ENCODE results near the gene RELN. TPM values are rescaled to one million over a fixed set of nuclear protein-coding genes. Genes with fewer than 3 reads are reported as not detected.

The RELN gene
- total RNA-seq, 1 experiment from 2014 or later: 0.31 TPM

- CTCF ChIA-PET: no interaction called here
- BruUV-seq (replicated peaks): no TSS peak
- intact Hi-C loops (cut with micrococcal nuclease; ENCODE audit: unreplicated experiment): no loop called here
Observed at GRCh38 chr7:103766660-103767059, 222.8 kb downstream of the RELN start.

GRCh38 chr7:103765901-103766300 lies 223.6 kb downstream of the RELN start:
- H3K9me3 Mint-ChIP-seq (ENCODE audit: low read depth, unreplicated experiment): no peaks in the 10 kb centered on the region
- no peak overlapping the region for H3K27ac Mint-ChIP-seq (ENCODE audit: unreplicated experiment)
- H3K4me3 Mint-ChIP-seq (ENCODE audit: low read depth, unreplicated experiment): no peak overlapping the region
- intact Hi-C loops (cut with micrococcal nuclease; ENCODE audit: unreplicated experiment): no loop called here
- no peak for DNase-seq
- CTCF ChIA-PET: no interaction called here
- no peaks in the 10 kb centered on the region for H3K36me3 Mint-ChIP-seq (ENCODE audit: insufficient read depth, unreplicated experiment)
- H3K4me1 Mint-ChIP-seq (ENCODE audit: low read depth, unreplicated experiment): no peaks in the 10 kb centered on the region
- no TSS peak for BruUV-seq (replicated peaks)
- TF ChIP-seq, protein P1, sequence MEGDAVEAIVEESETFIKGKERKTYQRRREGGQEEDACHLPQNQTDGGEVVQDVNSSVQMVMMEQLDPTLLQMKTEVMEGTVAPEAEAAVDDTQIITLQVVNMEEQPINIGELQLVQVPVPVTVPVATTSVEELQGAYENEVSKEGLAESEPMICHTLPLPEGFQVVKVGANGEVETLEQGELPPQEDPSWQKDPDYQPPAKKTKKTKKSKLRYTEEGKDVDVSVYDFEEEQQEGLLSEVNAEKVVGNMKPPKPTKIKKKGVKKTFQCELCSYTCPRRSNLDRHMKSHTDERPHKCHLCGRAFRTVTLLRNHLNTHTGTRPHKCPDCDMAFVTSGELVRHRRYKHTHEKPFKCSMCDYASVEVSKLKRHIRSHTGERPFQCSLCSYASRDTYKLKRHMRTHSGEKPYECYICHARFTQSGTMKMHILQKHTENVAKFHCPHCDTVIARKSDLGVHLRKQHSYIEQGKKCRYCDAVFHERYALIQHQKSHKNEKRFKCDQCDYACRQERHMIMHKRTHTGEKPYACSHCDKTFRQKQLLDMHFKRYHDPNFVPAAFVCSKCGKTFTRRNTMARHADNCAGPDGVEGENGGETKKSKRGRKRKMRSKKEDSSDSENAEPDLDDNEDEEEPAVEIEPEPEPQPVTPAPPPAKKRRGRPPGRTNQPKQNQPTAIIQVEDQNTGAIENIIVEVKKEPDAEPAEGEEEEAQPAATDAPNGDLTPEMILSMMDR (IDR thresholded peaks at IDR 0.05; ENCODE audit: unreplicated experiment): no peak
- H3K27me3 Mint-ChIP-seq (ENCODE audit: unreplicated experiment): no peaks in the 10 kb centered on the region

More at GRCh38 chr7:103766660-103767059, 222.8 kb downstream of the RELN start:
- no peaks in the 10 kb centered on the region for H3K9me3 Mint-ChIP-seq (ENCODE audit: low read depth, unreplicated experiment)
- peaks cover 7% of the 10 kb centered on the region for H3K27me3 Mint-ChIP-seq (ENCODE audit: unreplicated experiment)
- H3K27ac Mint-ChIP-seq (ENCODE audit: unreplicated experiment): no peak overlapping the region
- no peak overlapping the region for H3K4me3 Mint-ChIP-seq (ENCODE audit: low read depth, unreplicated experiment)
- no peak for DNase-seq
- TF ChIP-seq, protein P1 (IDR thresholded peaks at IDR 0.05; ENCODE audit: unreplicated experiment): no peak
- no peaks in the 10 kb centered on the region for H3K36me3 Mint-ChIP-seq (ENCODE audit: insufficient read depth, unreplicated experiment)
- H3K4me1 Mint-ChIP-seq (ENCODE audit: low read depth, unreplicated experiment): no peaks in the 10 kb centered on the region

- H3K9me3 Mint-ChIP-seq (ENCODE audit: low read depth, unreplicated experiment): no peaks in the 10 kb centered on the region
- CTCF ChIA-PET: no interaction called here
- no peak overlapping the region for H3K27ac Mint-ChIP-seq (ENCODE audit: unreplicated experiment)
- H3K27me3 Mint-ChIP-seq (ENCODE audit: unreplicated experiment): no peaks in the 10 kb centered on the region
- TF ChIP-seq, protein P1 (IDR thresholded peaks at IDR 0.05; ENCODE audit: unreplicated experiment): no peak
- DNase-seq: no peak
- no peak overlapping the region for H3K4me3 Mint-ChIP-seq (ENCODE audit: low read depth, unreplicated experiment)
- BruUV-seq (replicated peaks): no TSS peak
- no peaks in the 10 kb centered on the region for H3K36me3 Mint-ChIP-seq (ENCODE audit: insufficient read depth, unreplicated experiment)
- intact Hi-C loops (cut with micrococcal nuclease; ENCODE audit: unreplicated experiment): no loop called here
- H3K4me1 Mint-ChIP-seq (ENCODE audit: low read depth, unreplicated experiment): no peaks in the 10 kb centered on the region
Observed at GRCh38 chr7:103764901-103765300, 224.6 kb downstream of the RELN start.

DNA sequence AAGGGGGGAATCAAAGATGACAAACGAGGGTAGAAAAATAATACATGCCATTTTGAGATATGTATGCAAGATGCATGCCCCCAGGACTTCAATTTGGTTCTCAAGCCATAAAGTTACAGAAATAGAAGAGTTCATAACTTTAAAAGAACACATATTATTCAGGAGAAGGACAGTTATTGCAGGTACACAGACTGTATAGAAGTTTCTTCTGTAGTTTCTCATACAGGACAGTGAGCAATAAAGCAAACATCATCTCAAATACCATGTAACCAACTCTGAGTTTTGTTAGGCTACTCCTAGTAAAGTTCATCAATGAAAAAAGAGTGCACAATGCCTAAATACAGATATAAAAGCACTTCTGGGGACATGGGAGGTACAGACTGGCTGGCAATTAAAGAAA lies 226.6 kb downstream of the RELN start:
- intact Hi-C loops (cut with micrococcal nuclease; ENCODE audit: unreplicated experiment): no loop called here
- no peaks in the 10 kb centered on the region for H3K9me3 Mint-ChIP-seq (ENCODE audit: low read depth, unreplicated experiment)
- DNase-seq: no peak
- no peaks in the 10 kb centered on the region for H3K27me3 Mint-ChIP-seq (ENCODE audit: unreplicated experiment)
- no peak overlapping the region for H3K27ac Mint-ChIP-seq (ENCODE audit: unreplicated experiment)
- H3K4me3 Mint-ChIP-seq (ENCODE audit: low read depth, unreplicated experiment): no peak overlapping the region
- CTCF ChIA-PET: no interaction called here
- H3K36me3 Mint-ChIP-seq (ENCODE audit: insufficient read depth, unreplicated experiment): no peaks in the 10 kb centered on the region
- no peaks in the 10 kb centered on the region for H3K4me1 Mint-ChIP-seq (ENCODE audit: low read depth, unreplicated experiment)
- TF ChIP-seq, protein P1 (IDR thresholded peaks at IDR 0.05; ENCODE audit: unreplicated experiment): no peak
- BruUV-seq (replicated peaks): no TSS peak

All from Calu3 (cell line).